GM19023 (cell line): ENCODE data around the gene ZNF610.
"Not testable (repeated sequence)": the region's sequence is repeated elsewhere in the genome, so short reads cannot be mapped to it uniquely, and the experiment has no call there.

Experiments
- ATAC-seq: cut with Tn5 transposase; IDR thresholded peaks from one replicate; pipeline ENCODE4 v1.9.1; 2021; ENCODE audit warnings: mild to moderate bottlenecking, moderate library complexity; ENCODE audit not compliant: unreplicated experiment

ZNF610 gene

DNA sequence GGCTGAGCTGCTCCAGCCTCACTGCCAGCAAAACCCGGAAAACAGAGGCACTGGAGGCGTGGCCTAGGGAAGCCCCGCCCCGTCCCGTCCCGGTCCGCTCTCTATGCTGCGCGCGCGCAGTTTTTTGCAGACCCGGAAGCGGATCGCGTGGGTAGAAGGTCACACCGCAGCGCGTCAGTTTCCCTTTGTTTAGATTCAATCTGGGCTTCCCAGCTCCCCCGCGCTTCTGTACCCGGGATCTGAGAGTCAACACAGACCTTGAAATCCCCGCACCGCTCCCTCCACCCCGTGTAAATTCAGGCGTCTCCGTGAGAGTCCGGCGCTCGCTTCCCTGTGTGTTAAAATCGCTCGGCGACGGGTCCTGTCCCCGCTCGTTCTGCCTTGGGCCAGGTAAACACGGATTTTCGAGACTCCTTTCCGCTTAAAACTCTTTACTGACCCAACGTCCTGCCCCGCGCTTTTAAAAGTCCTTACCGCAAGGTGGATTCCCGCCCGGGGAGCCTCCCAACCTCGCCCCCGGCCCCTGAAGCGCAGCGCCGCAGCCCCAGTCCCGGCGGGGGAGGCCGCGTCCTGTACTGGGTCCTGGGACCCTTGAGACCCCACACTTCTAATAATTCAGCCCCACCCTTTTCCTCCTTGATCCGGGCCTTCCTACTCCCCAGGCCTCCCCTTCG, at the start of gene ZNF610:
Gene ZNF610 (plus strand): TSS at position 127 of the 674 bp plus-strand sequence. CDS start 12,930 bp downstream, outside the sequence.
- no peak for ATAC-seq

DNA sequence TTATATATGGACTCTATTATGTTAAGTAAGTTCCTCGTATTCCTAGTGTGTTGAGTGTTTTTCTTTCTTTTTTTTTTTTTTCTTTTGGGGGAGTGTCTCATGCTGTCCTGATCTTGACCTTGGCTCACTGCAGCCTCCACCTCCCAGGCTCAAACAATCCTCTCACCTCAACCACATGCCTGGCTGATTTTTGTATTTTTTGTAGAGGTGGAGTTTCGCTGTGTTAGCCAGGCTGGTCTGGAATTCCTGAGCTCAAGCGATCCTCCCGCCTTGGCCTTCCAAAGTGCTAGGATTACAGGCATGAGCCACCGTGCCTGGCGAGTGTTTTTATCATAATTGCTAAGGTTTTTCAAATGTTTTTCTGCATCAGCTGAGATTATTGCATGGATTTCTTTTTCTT, 49.8 kb upstream of the ZNF610 start:
- ATAC-seq, result no peak

DNA sequence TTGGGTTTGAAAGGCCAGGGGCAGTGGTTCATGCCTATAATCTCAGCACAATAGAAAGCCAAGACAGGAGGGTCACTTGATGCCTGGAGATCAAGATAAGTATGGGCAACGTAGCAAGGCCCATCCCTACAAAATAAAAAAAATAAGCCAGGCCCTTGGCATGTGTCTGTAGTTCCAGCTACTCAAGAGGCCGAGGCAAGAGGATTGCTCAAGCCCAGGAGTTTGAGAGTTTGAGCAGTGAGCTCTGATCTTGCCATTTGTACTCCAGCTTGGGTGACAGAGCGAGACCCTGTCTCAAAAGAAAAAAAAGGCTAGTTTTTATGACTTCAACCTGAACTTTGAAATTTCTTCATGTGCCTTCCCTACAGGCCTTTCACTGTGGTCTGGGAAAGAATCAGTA, 44.3 kb upstream of the ZNF610 start:
- no peak for ATAC-seq

DNA sequence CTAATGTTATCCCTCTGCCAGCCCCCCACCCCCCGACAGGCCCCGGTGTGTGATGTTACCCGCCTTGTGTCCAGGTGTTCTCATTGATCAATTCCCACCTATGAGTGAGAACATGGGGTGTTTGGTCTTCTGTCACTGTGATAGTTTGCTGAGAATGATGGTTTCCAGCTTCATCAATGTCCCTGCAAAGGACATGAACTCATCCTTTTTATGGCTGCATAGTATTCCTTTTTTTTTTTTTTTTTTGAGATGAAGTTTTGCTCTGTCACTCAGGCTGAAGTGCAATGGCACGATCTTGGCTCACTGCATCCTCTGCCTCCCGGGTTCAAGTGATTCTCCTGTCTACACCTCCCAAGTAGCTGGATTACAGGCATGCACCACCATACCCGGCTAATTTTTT, 43.1 kb upstream of the ZNF610 start:
- ATAC-seq, result not testable (repeated sequence)

DNA sequence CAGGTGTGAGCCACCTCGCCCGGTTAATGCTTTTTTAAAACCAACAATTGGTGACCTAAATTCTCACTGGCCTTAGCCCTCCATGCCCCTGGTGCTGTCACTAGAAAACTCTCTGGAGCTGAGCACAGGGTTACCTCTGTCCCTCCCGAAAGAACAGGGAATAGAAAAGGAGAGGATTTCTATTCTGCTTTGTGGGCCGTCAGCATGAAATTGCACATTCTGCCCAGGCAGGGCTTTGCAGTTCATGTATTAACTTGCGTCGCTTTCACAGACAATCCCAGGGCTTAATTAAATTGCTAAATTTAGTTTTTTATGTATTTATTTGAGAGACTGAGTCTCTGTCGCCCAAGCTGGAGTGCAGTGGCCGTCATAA, 39.7 kb upstream of the ZNF610 start:
- ATAC-seq, result peak; percentile 6

DNA sequence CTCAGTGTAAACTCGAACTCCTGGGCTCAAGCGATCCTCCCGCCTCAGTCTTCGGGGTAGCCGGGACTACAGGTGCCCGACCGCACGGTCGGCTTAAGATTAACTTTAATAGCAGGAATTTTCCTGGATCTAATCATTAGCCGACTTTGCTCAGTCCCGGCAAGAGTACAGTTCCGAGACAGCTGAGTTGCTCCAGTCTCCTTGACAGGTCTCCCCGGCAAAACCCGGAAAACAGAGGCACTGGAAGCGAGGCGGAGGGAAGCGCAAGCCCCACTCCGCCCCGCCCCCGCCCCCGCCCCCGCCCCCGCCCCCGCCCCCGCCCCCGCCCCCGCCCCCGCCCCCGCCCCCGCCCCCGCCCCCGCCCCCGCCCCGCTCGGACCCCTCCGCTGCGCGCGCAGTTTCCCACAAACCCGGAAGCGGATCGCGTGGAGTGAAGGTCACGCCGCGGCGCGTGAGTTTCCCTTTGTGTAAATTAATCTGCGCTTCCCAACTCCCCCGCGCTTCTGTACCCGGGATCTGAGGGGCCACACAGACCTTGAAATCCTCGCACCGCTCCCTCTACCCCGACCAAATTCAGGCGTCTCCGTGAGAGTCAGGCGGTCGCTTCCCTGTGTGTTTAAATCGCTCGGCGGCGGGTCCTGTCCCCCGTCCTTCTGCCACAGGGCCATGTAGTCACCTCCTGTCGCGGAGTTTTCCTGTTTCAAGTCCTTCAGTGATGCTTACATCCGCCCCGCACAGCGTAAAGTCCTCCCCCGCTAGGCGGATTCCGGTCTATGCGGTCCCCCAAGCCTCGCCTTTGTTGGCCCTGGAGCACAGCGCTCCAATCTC, 39.1 kb upstream of the ZNF610 start, which contains the start of gene ZNF480:
Gene ZNF480 (plus strand): TSS at position 397 of the 828 bp plus-strand sequence. CDS start 3,244 bp downstream, outside the sequence.
- peak; percentile 62 for ATAC-seq

DNA sequence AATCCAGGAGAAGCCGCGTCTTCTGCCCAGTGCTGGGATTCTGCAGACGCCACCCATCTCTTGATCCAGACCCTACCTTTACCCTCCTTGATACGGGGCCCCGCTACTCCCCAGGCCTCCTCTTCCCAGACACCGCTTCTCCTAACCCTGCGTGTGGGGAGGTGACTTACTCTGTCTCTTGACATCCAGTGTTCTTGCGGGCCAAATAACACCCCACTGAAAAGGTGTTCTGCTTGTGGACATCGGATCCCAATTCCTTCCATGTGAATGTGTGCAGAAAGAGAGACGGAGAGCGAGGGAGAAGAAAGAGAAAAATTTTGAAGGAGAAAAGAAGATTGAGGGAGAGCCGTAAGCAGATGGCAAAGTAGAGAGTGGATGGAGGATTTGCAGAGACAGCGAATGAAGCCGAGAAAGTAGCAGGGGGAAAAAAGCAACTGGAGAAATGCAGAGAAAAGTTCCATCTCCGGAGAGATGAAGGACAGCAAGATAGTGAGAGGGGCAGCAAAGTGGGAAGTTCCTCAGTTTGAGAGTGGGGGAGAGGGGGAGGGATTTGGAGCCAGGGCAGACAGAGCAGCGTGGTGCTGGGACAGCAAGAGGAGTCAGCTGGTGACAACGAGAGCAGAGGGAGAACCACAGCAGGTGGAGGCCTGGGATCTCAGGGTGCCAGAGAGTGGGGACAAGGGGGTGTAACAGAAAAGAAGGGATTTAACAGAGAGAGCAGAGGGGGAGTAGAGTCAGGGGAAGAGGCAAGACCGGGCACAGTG, 38.3 kb upstream of the ZNF610 start:
- peak; percentile 11 for ATAC-seq

DNA sequence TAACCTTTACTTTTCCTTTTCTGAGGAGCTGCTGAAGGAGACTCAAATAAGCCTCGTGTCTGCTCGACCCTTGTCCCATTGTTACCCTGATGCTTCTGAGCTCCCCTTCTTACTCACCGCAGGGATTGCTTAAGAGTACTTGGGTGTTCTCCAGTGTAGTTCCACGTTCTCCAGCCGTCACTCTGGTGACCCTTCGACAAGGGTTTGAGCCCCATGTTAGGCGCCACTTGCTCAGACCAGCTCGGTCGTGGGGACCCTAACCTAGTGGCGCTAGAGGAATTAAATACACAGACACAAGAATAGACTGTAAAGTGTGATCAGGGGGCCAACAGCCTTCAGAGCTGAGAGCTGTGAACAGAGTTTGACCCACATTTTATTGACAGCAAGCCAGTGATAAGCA, 28.8 kb upstream of the ZNF610 start:
- no peak for ATAC-seq

DNA sequence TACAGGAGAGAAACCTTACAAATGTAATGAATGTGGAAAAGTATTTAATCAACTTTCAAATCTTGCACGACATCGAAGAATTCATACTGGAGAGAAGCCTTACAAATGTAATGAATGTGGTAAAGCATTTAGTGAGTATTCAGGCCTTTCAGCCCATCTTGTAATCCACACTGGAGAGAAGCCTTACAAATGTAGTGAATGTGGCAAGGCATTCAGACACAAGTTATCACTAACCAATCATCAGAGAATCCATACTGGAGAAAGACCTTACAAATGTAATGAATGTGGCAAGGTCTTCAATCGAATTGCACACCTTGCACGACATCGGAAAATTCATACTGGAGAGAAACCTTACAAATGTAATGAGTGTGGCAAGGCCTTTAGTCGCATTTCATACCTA, 13.6 kb upstream of the ZNF610 start:
- ATAC-seq, result no peak

DNA sequence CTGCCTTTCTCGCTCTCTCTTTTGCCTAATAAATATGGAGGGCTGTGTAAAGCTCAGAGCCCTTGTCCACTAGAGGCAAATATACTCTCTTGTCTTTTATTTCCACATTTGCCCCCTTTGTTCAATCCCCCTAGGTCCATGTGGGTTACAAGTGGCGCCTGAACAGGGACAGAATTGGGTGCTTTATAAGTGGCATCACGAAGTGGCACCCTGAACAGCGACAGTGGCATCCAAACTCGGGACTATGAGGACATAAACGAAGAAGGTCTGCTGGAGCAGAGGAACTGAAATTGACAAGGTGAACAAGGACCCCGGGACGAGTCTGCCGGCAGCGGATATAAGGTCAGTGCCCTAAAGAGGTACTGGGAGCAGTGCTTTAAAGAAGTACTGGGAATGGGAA, 4.3 kb upstream of the ZNF610 start:
- ATAC-seq, result no peak

DNA sequence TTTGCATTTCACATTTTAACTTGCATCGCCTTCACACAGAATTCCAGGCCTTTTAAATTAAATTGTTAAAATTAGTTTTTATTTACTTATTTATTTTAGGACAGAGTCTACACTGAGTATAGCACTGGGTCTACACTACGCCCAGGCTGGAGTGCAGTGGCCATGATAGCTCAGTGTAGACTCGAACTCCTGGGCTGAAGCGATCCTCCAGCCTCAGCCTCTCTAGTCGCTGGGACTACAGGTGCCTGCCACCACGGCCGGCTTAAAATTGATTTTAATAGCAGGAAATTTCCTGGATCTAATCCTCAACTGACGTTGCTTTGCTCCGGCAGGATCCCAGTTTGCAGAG, 301 bp upstream of the ZNF610 start:
- no peak for ATAC-seq

DNA sequence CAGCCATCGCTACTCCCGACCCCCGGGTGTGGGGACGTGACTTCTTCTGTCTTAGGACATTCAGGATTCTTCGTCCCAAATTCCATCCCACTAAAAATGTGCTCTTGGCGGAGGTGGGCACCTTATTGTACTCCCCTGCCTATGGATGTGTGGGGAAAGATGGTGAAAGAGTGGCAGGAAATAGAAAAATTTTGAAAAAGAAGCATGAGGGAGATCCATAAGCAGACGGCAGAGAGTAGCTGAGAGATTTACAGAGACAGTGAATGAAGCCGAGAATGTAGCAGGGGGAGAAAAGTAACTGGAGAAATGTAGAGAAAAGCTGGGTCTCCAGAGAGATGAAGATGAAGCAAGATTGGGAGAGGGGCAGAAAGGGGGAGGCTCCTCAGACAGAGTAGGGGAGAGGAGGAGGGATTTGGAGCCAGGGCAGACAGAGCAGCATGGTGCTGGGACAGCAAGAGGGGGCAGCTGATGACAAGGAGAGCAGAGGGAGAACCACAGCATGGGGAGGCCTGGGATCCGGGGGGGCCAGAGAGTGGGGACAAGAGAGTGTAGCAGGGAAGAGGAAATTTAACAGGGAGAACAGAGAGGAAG, 843 bp downstream of the ZNF610 start:
- ATAC-seq, result no peak

DNA sequence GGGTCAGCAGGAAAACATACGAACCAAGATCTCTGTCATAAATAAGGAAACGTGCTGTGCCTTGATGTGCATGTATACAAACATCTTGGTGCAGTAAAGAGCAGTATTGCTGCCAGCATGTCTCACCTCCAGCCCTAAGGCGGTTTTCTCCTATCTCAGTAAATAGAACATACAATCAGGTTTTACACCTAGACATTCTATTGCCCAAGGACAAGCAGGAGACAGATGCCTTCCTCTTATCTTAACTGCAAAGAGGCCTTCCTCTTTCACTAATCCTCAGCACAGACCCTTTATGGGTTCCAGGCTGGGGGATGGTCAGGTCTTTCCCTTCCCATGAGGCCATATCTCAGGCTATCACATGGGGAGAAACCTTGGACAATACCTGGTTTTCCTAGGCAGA, 3.0 kb downstream of the ZNF610 start:
- ATAC-seq, result not testable (repeated sequence)

DNA sequence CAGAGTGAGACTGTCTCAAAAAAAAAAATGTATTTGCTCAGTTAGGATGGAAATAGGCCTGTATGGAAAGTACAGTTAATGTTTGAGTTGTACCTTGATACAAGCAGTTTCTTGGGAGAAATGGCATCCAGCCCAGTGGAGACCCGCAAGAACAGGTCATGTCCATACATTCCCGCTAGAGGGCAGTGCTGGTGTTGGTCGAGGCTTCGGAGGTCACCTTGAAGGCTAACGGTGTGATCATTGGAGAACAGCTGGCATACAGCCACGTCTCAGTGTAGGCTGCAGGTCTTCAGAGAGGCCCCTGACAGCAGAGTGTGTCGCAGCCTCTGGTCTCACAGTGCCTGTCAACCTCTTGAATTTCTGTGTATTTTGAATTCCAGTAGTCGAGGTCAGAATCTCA, 7.5 kb downstream of the ZNF610 start:
- ATAC-seq, result no peak

DNA sequence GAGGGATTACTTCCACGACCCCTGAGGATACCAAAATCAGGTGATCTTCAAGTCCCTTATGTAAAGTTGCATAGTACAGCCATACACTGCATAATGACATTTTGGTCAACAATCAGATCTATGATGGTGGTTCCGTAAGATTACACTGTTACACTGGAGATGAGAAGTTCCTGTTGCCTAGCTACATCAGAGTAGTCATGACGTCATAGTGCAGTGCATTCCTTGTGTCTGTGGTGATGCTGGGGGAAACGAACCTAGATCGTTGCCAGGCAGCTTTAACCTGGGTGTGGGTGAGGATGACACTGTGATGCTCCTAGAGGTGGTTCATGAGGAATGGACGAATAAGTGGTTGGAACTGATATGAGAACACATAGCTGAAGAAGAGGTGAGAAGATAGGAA, 9.1 kb downstream of the ZNF610 start:
- no peak for ATAC-seq

DNA sequence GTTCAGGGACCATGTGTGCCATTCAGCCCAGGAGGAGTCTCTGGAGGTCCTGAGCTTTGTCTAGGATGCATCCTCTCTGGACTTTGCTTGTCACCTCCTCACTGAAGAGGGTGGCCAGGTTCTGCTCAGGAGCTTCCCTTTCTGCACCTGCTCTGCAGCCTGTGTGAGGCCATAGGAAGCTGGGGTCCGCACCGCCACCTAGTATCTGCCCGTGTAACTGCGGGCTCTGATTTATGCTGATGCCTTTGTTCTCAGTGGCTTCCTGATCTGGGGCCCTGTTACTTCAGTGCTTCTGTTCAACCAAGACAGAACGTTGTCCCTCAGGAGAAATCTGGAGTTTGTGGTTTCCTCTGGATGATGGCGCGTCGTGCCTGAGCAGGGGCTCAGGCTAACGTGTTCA, 15.5 kb downstream of the ZNF610 start:
- ATAC-seq, result no peak

DNA sequence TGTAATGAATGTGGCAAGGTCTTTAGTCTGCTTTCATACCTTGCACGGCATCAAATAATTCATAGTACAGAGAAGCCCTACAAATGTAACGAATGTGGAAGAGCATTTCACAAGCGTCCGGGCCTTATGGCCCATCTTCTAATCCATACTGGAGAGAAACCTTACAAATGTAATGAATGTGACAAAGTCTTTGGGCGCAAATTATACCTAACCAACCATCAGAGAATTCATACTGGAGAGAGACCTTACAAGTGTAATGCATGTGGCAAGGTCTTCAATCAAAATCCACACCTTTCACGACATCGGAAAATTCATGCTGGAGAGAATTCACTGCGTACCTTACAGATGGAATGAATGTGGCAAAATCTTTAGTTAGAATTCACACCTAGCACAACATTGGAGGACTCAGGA, 30.4 kb downstream of the ZNF610 start:
- ATAC-seq, result no peak

DNA sequence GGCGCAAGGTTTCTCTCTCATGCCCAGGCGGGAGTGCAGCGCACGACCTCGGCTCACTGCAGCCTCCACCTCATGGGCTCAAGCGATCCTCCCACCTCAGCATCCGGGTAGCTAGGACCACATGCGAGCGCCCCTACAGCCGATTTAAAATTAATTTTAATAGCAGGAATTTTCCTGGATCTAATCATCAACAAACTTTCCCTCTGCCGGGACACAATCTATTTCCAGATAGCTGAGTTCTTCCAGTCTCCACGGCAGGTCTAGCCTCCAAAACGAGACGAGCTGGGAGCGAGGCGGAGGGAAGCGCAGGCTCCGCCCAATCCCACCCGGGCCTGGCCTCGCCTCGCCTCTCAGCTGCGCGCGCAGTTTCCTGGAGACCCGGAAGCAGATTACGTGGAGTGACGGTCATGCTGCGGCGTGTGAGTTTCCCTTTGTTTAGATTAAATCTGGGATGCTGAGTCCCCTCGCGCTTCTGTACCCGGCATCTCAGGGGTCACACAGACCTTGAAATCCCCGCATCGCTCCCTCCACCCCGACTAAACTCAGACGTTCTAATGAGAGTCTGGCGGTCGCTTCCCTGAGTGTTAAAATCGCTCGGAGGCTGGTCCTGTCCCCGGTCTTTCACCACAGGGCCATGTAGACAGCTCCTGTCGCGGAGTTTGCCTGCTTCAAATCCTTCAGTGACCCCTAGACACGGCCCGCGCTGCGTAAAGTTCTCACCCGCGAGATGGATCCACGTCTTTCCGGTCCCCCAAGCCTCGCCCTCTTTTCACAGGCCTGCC, 33.7 kb downstream of the ZNF610 start, which contains the start of gene ZNF880:
Gene ZNF880 (plus strand): TSS at position 365 of the 782 bp plus-strand sequence. CDS start 43 bp downstream, at position 408.
- ATAC-seq, result peak; percentile 85

DNA sequence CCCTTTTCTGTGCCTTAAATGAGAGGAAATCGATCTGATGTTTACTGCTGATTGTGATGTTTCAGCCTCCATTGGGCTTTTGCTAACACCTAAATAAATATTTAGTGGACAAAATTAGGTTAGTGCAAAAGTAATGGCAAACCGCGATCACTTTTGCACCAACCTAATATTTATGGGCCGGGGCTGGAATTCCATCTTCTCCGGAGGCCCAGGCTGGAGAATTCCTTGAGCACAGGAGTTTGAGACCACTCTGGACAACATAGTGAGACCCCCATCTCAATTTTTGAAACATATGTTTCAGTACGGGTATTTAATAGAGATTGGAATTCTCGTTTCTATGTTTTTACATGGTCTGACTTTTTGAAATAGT, 34.3 kb downstream of the ZNF610 start:
- no peak for ATAC-seq

DNA sequence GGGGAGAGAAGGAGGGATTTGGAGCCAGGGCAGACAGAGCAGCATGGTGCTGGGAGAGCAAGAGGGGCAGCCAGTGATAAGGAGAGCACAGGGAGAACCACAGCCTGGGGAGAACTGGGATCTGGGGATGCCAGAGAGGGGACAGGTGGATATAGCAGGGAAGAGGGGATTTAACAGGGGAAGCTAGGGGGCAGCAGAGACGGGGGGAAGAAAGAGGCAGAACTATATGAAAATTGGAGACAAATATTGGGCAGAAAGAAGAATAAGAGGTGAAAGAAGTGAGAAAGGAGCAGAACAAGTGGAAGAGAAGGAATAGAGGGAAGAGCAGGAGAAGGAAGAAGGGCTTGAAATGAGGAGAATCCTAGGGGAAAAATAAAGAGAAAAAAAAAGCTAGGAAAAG, 55.1 kb downstream of the ZNF610 start:
- no peak for ATAC-seq
